Progenitor cell of endocrine pancreas (in vitro differentiated cells): ENCODE data around the gene SIGLEC7. TPM values are rescaled to one million over a fixed set of nuclear protein-coding genes. Genes with fewer than 3 reads are reported as not detected.

Experiments
- DNase-seq: peaks from one replicate; pipeline ENCODE4 v3.0.0; 2021; ENCODE audit warnings: low spot score; ENCODE audit not compliant: unreplicated experiment
- H3K27ac Mint-ChIP-seq: 2 replicates; pipeline ENCODE4 v1.8.0; 2021; ENCODE audit warnings: mild to moderate bottlenecking, moderate library complexity, mixed read lengths
- H3K27me3 Mint-ChIP-seq: 2 replicates; pipeline ENCODE4 v1.8.0; 2021; ENCODE audit warnings: mixed read lengths
- H3K36me3 Mint-ChIP-seq: 2 replicates; pipeline ENCODE4 v1.8.0; 2022; ENCODE audit warnings: mixed read lengths; ENCODE audit not compliant: insufficient read depth
- H3K4me1 Mint-ChIP-seq: 2 replicates; pipeline ENCODE4 v1.8.0; 2021; ENCODE audit warnings: low read depth, mixed read lengths
- H3K4me3 Mint-ChIP-seq: 2 replicates; pipeline ENCODE4 v1.8.0; 2021; ENCODE audit warnings: low read depth, mild to moderate bottlenecking, moderate library complexity, mixed read lengths
- H3K9me3 Mint-ChIP-seq: 2 replicates; pipeline ENCODE4 v1.8.0; 2021; ENCODE audit warnings: low read depth, mixed read lengths
- CTCF ChIP-seq: fragments of 200-600 bp; sonication (generic); IDR thresholded peaks from one replicate; pipeline ENCODE4 v1.5.0; 2021; ENCODE audit warnings: antibody characterized with exemption, mild to moderate bottlenecking; ENCODE audit not compliant: unreplicated experiment
- long read RNA-seq: library from polyadenylated mRNA; unstranded; transcript quantifications from one replicate; pipeline ENCODE4 v2.0.0, GENCODE V29; 2020
- total RNA-seq: library from RNA; stranded (reverse); gene quantifications from 2 replicates; pipeline ENCODE4 v1.2.1, GENCODE V29; 2021

Gene SIGLEC7
- total RNA-seq: not detected in 2 replicates
- long read RNA-seq: 0 reads

DNA sequence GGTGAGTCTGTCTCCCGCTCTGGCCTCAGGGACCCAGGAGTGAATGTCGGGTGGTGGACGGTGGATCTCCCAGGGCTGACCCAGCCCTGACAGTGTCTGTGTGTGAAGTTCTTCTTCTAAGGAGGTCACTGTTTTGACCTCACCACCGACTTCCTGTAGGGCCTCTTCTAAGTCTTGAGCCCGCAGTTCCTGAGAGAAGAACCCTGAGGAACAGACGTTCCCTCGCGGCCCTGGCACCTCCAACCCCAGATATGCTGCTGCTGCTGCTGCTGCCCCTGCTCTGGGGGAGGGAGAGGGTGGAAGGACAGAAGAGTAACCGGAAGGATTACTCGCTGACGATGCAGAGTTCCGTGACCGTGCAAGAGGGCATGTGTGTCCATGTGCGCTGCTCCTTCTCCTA, at the start of gene SIGLEC7:
Gene SIGLEC7 (plus strand): TSS at position 183 of the 400 bp plus-strand sequence. CDS start 69 bp downstream, at position 252.
- no peak for TF ChIP-seq CTCF
- Mint-ChIP-seq H3K27ac (peak within 1 kb of the TSS; percentile 20), H3K4me3 (no peak within 1 kb of the TSS), H3K4me1 (no peaks in the 10 kb centered on the region), H3K9me3 (no peaks in the 10 kb centered on the region), H3K27me3 (peaks cover 27% of the 10 kb centered on the region), H3K36me3 (no peaks in the 10 kb centered on the region)
- no peak for DNase-seq

GRCh38 chr19:51093101-51093500, 49.0 kb upstream of the SIGLEC7 start:
- no peak for DNase-seq
- peaks cover 18% of the 10 kb centered on the region for H3K27me3 Mint-ChIP-seq
- H3K36me3 Mint-ChIP-seq: no peaks in the 10 kb centered on the region
- no peak for TF ChIP-seq CTCF
- H3K9me3 Mint-ChIP-seq: no peaks in the 10 kb centered on the region
- peak overlapping the region; percentile 7 for H3K27ac Mint-ChIP-seq
- no peak overlapping the region for H3K4me3 Mint-ChIP-seq
- peaks cover 12% of the 10 kb centered on the region for H3K4me1 Mint-ChIP-seq

GRCh38 chr19:51093510-51094345, 48.4 kb upstream of the SIGLEC7 start:
- DNase-seq: no peak
- Mint-ChIP-seq H3K4me1 (peaks cover 12% of the 10 kb centered on the region), H3K27ac (peak overlapping the region; percentile 7), H3K36me3 (no peaks in the 10 kb centered on the region), H3K27me3 (peaks cover 18% of the 10 kb centered on the region), H3K9me3 (no peaks in the 10 kb centered on the region), H3K4me3 (no peak overlapping the region)
- no peak for TF ChIP-seq CTCF

- TF ChIP-seq CTCF: peak; percentile 81
- no peaks in the 10 kb centered on the region for H3K9me3 Mint-ChIP-seq
- no peak overlapping the region for H3K27ac Mint-ChIP-seq
- H3K36me3 Mint-ChIP-seq: no peaks in the 10 kb centered on the region
- H3K4me1 Mint-ChIP-seq: peaks cover 12% of the 10 kb centered on the region
- DNase-seq: peak; percentile 51
- H3K4me3 Mint-ChIP-seq: no peak overlapping the region
- H3K27me3 Mint-ChIP-seq: peaks cover 14% of the 10 kb centered on the region
These were observed 47.3 kb upstream of the SIGLEC7 start for GRCh38 chr19:51094696-51095279.

- no peak for DNase-seq
- no peaks in the 10 kb centered on the region for H3K36me3 Mint-ChIP-seq
These were observed 45.5 kb upstream of the SIGLEC7 start for GRCh38 chr19:51096473-51097165.

More at GRCh38 chr19:51096473-51097165, 45.5 kb upstream of the SIGLEC7 start:
- Mint-ChIP-seq H3K27me3 (peaks cover 10% of the 10 kb centered on the region), H3K9me3 (no peaks in the 10 kb centered on the region), H3K27ac (no peak overlapping the region), H3K4me1 (peaks cover 12% of the 10 kb centered on the region), H3K4me3 (no peak overlapping the region)
- peak; percentile 39 for TF ChIP-seq CTCF
